Non-pigmented ciliary epithelial cell (primary cell): ENCODE data around the gene GMPR.

ENCODE experiments used
- DNase-seq: peaks from one replicate; pipeline ENCODE4 v3.0.0-alpha.2; 2010; ENCODE audit warnings: low read depth

Gene GMPR

GRCh38 chr6:16273256-16273655 lies 34.9 kb downstream of the GMPR start:
- no peak for DNase-seq

DNA sequence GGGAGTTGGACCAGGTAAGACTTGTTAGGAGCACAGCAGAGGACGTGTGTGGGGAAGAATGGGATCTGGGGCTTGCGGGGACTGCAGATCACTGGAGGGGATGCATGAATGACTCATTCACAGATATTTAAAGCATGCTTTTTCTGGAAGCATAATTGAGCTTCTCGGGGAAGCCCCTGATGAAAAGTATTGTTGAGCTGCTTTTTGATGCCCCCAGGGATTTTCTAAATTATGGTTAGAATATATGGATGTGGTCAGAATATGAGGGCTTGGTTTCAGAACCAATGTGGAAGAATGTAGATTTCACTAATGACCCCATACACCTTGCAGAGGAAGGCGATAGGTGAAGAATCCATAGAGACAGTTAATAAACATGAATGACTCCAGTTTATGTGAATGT lies 36.1 kb downstream of the GMPR start:
- DNase-seq: no peak

GRCh38 chr6:16274885-16275589 lies 36.6 kb downstream of the GMPR start:
- DNase-seq: no peak

- DNase-seq: peak; percentile 80
Measured at GRCh38 chr6:16277101-16277981, 39.0 kb downstream of the GMPR start.

GRCh38 chr6:16278048-16278724 lies 39.8 kb downstream of the GMPR start:
- no peak for DNase-seq

DNA sequence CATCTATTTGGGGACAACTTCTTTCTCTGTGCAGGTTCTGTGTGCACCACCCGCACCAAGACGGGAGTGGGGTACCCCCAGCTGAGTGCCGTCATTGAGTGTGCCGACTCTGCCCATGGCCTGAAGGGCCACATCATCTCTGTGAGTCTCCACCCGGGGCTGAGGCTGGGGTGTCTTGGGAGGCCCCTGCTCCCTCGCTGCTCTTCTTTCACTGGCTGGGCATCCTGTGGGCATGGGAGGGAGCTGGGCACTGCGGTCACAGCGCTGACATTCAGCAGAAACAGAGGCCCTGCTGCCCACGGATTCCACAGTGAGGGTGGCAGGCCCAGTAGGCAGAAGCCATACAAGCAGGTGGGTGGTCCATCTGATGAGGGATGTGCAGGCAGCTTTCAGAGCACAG lies 40.4 kb downstream of the GMPR start:
- DNase-seq: no peak

- no peak for DNase-seq
Measured at GRCh38 chr6:16279243-16279642, 40.9 kb downstream of the GMPR start.

GRCh38 chr6:16282370-16282769 lies 44.0 kb downstream of the GMPR start:
- DNase-seq: no peak

GRCh38 chr6:16284472-16284871 lies 46.1 kb downstream of the GMPR start:
- no peak for DNase-seq

DNA sequence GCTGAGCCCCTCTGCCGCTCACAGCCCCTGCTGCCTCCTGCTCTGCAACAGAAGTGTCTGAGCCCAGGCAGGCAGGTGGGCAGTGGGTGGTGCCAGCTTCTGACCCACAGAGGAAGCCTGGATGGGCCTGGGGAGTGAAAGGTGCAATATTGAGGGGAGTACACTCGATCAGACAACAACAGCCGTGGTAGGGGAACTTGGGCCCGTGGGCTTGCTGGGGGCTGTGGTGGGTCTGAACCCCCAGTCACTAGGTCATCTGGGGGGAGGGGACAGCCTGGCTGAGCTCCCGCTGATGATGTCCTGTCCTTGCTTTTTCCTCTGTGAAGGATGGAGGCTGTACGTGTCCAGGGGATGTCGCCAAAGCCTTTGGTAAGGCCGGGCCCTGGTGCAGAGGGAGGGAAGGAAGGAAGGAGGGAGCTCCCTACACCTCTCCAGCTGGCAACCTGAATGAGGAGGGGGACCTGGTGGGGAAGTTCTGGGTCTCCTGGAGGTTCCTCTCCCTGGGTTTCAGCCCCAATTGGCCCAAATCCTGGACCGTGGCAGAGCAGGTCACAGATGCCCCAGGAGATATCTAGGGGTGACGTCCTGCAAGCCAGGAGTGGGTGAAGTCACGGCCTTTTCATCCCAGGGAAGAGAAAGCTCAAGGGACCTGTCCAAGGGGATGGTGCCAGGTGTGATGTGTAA lies 47.2 kb downstream of the GMPR start:
- no peak for DNase-seq

- no peak for DNase-seq
Measured at GRCh38 chr6:16286151-16286522, 47.8 kb downstream of the GMPR start.

DNA sequence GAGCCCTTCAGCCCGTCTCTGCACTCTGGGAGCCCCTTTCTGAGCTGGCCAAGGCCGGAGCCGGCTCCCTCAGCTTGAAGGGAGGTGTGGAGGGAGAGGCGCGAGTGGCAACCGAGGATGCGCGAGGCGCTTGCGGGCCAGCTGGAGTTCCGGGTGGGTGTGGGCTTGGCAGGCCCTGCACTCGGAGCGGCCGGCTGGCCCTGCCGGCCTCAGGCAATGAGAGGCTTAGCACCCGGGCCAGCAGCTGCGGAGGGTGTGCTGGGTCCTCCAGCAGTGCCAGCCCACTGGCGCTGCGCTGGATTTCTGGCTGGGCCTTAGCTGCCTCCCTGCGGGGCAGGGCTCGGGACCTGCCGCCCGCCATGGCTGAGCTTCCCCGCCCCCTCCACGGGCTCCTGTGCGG lies 49.8 kb downstream of the GMPR start:
- no peak for DNase-seq

GRCh38 chr6:16291739-16292138 lies 53.4 kb downstream of the GMPR start:
- no peak for DNase-seq

DNA sequence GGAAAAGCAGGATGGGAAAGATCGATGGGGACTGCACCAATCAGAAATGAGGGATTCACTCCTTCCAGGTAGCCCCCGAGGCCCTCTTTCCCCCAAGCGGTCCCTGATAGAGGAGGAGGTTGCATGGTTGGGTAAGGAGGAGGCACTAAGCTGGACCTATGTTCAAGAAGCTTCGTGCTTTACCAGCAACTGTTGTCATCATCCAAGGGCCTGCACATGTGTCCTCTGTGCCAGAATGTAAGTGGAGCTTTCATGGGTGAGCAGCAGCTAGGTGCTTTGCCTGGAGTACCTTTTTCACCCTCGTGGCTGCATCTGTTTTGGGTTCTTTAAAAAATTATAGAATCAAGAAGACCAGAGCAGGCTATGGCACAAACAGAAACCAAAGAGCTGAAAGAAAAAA lies 54.0 kb downstream of the GMPR start:
- DNase-seq: no peak

DNA sequence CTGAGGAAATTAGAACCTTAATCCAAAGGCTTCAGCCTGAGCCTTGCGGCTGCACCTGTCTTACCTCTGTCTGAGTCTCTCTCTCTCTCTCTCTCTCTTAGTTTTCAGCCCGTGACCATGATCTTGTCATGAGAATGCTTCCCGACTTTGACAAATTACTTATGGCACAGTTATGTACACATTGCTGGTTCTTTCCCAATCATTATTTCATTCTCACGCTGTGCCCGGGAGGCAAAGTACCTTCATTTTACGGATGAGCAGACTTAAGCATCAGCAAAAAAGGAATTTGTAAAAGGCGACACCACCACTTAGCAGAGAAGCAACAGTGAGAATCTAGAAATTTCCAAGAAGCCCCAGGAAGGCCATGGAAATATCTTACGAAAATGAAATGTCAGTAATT lies 54.6 kb downstream of the GMPR start:
- no peak for DNase-seq

- DNase-seq: no peak
Measured at GRCh38 chr6:16294371-16294770, 56.0 kb downstream of the GMPR start.

GRCh38 chr6:16295060-16295459 lies 56.7 kb downstream of the GMPR start:
- no peak for DNase-seq

DNA sequence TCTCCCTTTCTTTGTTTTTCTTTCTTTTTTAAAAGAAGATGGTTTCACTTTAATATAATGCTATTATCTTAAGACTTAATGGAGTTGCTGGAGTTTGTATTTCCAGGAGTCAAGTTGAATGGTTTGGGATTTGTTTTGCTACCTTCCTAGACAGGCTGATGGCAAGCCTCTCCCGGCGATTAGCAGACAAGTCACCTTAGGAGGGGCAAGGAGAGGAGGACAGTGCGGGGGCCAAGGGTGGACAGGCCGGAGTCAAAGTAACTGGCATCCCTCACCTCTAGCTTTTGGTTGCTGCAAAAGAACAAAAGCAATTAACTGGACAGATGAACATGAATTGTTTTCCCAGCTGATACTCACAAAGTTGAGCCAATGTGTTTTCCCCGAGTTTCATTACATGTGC lies 57.1 kb downstream of the GMPR start:
- no peak for DNase-seq

- no peak for DNase-seq
Measured at GRCh38 chr6:16296061-16296670, 57.8 kb downstream of the GMPR start.

GRCh38 chr6:16299861-16300260 lies 61.5 kb downstream of the GMPR start:
- no peak for DNase-seq

- DNase-seq: no peak
Measured at GRCh38 chr6:16301511-16301910, 63.1 kb downstream of the GMPR start.
